ENCODE results near the gene SPECC1. TPM values are rescaled to one million over a fixed set of nuclear protein-coding genes. Genes with fewer than 3 reads are reported as not detected.
A peak's percentile ranks its signal among the peaks of the same experiment; 100 is the strongest.

Gene SPECC1
- total RNA-seq, 1 donor from 2014 or later = 38.0 TPM

- Mint-ChIP-seq H3K4me1 (ENCODE audit: unreplicated experiment) (peaks cover 32% of the 10 kb centered on the region), H3K36me3 (peaks cover 4% of the 10 kb centered on the region), H3K9me3 (no peaks in the 10 kb centered on the region), H3K27ac (no peak overlapping the region), H3K27me3 (no peaks in the 10 kb centered on the region), H3K4me3 (no peak overlapping the region)
- DNase-seq (ENCODE audit: extremely low spot score, unreplicated experiment) = no peak
- TF ChIP-seq CTCF (conservative IDR thresholded peaks at IDR 0.05) = no peak
Measured at GRCh38 chr17:20281860-20282259, 272.7 kb downstream of the SPECC1 start.

GRCh38 chr17:20282526-20283308 is 273.6 kb downstream of the SPECC1 start:
- no peak for TF ChIP-seq CTCF (conservative IDR thresholded peaks at IDR 0.05)
- H3K4me3 Mint-ChIP-seq = no peak overlapping the region
- no peaks in the 10 kb centered on the region for H3K9me3 Mint-ChIP-seq
- H3K4me1 Mint-ChIP-seq (ENCODE audit: unreplicated experiment) = peaks cover 30% of the 10 kb centered on the region
- DNase-seq (ENCODE audit: extremely low spot score, unreplicated experiment) = no peak
- peaks cover 4% of the 10 kb centered on the region for H3K36me3 Mint-ChIP-seq
- no peak overlapping the region for H3K27ac Mint-ChIP-seq
- no peaks in the 10 kb centered on the region for H3K27me3 Mint-ChIP-seq

GRCh38 chr17:20284022-20284421 is 274.9 kb downstream of the SPECC1 start:
- Mint-ChIP-seq H3K27me3 (no peaks in the 10 kb centered on the region), H3K9me3 (no peaks in the 10 kb centered on the region), H3K27ac (peak overlapping the region; percentile 43), H3K36me3 (peaks cover 11% of the 10 kb centered on the region), H3K4me3 (peak overlapping the region; percentile 71), H3K4me1 (ENCODE audit: unreplicated experiment) (peaks cover 23% of the 10 kb centered on the region)
- no peak for DNase-seq (ENCODE audit: extremely low spot score, unreplicated experiment)
- no peak for TF ChIP-seq CTCF (conservative IDR thresholded peaks at IDR 0.05)

- Mint-ChIP-seq H3K27me3 (no peaks in the 10 kb centered on the region), H3K36me3 (peaks cover 8% of the 10 kb centered on the region), H3K27ac (peak overlapping the region; percentile 43), H3K4me1 (ENCODE audit: unreplicated experiment) (peaks cover 23% of the 10 kb centered on the region), H3K9me3 (no peaks in the 10 kb centered on the region), H3K4me3 (peak overlapping the region; percentile 0)
- TF ChIP-seq CTCF (conservative IDR thresholded peaks at IDR 0.05) = no peak
- DNase-seq (ENCODE audit: extremely low spot score, unreplicated experiment) = no peak
Measured at GRCh38 chr17:20284570-20285295, 275.6 kb downstream of the SPECC1 start.

- no peaks in the 10 kb centered on the region for H3K27me3 Mint-ChIP-seq
- peaks cover 15% of the 10 kb centered on the region for H3K36me3 Mint-ChIP-seq
- no peak for TF ChIP-seq CTCF (conservative IDR thresholded peaks at IDR 0.05)
- H3K27ac Mint-ChIP-seq = no peak overlapping the region
- H3K4me3 Mint-ChIP-seq = no peak overlapping the region
- peaks cover 7% of the 10 kb centered on the region for H3K4me1 Mint-ChIP-seq (ENCODE audit: unreplicated experiment)
- no peak for DNase-seq (ENCODE audit: extremely low spot score, unreplicated experiment)
- H3K9me3 Mint-ChIP-seq = no peaks in the 10 kb centered on the region
Measured at GRCh38 chr17:20289984-20290383, 280.8 kb downstream of the SPECC1 start.
